Hematopoietic multipotent progenitor cell treated with erythropoietin and hydrocortisone succinate and interleukin-3 and kit ligand, for 4 days (in vitro differentiated cells): ENCODE measurements around the gene SP100.

Source experiments
- DNase-seq: peaks from one replicate; pipeline ENCODE4 v3.0.0-alpha.2; 2015

SP100 gene

GRCh38 chr2:230564805-230565779 lies 149.1 kb downstream of the SP100 start:
- DNase-seq, result peak; percentile 88

DNA sequence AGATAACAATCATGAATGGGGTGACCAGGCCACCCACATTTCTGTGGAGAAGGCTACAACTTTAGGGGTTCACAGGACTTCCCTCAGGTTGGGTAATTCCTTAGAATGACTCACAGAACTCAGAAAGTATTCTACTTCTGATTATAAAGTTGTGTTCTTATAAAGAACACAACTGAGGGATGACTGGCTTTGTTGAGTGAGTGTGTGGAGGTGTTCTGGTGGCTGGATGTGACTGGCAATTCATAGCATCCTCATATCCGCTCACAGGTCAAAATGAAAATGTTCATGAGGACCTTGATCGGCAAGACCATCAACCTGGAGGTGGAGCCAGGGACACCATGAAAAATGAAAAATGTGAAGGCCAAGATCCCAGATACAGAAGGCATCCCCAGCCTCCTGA lies 153.3 kb downstream of the SP100 start:
- DNase-seq, result no peak

DNA sequence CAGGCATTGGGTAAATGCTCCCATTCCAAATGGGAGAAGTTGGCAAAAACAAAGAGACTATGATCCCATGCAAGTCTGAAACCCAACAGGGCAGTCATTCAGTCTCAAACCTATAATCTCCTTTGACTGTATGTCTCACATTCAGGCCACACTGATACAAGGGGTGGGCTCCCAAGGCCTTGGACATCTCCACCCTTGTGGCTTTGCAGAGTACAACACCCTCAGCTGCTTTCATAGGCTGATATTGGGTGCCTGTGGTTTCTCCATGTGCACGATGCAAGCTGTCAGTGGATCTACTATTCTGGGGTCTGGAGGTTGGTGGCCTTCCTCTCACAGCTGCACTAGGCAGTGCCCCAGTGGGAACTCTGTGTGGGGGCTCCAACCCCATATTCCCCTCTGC lies 155.0 kb downstream of the SP100 start:
- peak; percentile 12 for DNase-seq

DNA sequence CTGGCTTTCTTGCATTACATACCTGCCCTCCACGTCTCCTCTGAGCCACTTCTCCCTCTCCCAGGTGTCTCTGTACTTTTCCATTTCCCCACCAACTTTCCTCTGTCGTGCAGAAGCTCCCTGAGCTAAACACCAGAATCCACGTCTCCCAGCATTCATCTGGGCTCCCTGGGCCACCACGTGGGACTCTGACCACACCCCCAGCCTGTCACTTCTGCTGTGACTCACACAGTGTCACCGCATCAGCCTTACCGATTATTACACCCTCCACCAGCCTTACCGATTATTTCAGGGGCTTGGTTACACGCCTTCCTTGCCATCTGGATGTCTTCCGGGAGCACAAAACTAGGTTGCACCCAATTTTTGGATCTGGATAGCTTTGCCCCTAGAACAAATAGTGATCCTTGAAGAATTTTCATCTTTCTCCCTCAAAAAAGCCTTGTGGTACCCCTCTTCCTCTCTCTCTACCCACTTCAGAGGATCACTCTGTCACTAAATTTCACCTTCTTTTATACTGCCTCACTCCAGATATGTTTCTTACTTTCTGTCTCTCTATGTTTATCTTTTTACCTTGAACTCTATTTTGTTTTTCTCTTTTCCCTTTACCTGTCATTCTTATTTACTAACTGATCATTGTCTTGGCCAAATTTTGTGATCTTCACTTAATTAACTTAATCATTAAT lies 159.8 kb downstream of the SP100 start:
- DNase-seq, result no peak

- DNase-seq, result peak; percentile 7
Measured at GRCh38 chr2:230577114-230577513, 161.1 kb downstream of the SP100 start.

DNA sequence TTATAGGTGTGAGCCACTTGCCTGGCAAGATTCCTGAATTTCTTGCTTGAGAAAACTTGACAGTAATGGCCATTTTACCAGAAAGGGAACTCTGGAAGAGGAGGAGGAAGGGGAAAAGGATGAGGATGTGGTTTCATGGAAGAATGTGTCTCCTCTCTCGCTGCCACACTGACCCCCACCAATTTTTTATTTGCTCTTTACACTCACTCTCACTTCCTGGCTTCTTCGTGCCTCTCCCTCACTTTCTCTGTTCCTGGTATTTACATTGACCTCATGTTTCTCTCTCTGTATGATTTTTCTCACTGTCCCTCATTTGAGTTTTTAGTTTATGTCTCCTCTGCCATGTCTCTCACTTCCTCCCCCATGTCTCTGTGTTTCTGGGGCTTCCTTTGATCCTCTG lies 162.1 kb downstream of the SP100 start:
- peak; percentile 5 for DNase-seq

DNA sequence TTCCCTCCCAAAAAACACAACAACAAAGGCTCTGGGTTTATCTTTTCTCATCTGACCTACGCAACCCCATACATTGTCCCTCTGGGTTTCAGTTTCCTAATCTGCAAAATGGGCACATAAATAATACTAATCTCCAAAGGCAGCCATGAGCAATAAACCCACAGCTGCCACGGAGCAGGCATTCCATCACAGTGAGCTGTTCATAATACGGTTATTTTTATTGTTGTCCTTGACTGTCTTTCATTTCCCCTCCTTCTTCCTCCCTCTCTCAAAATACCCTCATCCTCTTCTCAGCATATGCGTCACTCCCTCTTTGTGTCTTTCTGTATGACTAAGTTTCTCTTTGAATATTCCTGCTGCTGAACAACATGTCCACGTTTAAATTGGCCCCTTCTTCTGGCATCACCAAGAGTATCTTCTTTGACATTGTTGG lies 166.9 kb downstream of the SP100 start:
- no peak for DNase-seq

DNA sequence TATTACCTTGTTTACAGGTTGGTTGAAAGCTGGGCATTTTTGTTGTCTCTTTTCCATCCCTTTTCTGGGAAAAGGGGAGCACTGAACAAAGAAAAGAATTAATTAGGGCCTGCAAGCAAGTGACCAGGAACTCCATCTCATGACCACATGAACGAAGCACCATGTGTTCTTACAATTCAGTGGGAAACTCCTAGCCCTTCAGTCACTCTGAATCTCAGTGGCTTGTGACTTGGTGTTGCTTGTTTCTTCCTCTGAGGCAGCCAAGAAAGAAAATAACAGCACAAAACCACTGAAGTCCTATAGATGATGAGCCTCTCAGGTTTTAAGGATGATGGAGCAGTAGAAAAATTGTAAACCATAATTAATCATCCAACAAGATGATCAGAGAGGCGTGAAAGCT lies 167.6 kb downstream of the SP100 start:
- no peak for DNase-seq

DNA sequence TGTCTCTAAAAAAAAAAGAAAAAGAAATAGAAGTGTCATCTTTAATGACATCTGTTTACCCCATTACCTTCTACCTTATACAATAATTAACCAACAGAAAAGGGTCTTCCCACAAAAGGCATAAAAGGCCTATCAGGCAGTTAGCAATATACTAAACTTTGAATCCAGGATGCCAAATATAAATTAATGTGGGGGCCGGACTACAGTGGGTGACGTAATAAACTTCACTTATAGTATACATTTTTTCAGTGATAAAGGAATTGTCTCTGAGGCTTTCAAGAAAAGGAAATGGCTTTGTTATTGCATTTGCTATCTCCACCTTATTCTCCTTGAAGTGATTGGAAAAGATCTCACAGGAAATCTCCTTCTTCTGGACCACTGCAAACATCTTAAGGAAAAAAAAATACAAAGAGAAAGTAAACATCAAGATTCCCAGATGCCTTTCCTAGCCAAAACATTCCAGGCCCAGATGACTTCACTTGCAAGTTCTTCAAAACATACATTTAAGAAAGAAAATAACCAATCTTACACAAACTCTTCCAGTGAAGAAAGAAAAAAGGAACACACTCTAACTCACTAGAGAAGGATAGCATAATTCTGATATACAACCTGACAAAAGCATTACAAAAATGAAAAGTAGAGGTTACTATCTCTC lies 170.5 kb downstream of the SP100 start:
- no peak for DNase-seq

GRCh38 chr2:230589025-230589424 lies 173.0 kb downstream of the SP100 start:
- DNase-seq, result no peak

DNA sequence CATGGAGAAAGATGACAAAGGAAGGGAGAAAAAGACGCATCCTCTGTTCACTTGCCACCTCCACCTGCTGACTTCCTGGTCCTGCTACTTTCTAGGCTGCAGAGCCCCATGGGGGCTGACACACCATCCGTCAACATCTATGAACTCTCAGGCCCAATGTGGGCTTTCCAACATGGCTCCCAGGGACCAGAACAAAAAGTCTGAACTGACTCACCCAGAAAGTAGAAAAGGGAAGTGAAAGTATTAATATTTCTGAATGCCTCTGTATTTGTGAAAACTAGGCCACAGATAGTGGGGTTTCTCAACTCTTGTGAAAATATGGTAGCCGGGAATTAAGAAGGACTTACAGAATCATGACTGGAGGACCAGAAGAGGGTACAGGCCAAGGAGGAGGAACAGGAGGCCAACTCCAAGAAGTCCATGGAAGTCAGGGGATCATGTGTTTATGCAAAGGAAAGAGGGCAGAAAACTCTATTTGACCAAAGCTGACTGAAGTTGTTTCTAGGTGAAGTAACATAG lies 173.6 kb downstream of the SP100 start:
- DNase-seq, result no peak

DNA sequence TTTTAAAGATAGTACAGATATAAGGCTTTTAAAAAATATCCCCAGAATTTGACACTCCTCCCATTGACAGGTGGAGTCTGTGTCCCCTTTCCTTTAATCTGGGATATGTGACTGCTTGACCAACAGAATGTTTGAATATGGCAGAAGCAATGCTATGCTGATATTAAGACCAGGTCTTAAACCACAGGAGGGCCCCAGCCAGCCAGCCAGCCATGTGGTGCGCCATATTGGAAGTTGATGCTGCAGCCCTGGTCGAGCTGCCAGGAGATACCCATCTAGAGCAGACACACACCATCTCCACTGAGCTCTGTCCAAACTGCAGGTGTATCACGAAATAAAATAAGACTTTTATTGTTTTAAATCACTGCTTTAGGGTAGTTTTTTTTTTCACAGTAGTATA lies 174.3 kb downstream of the SP100 start:
- DNase-seq, result no peak

DNA sequence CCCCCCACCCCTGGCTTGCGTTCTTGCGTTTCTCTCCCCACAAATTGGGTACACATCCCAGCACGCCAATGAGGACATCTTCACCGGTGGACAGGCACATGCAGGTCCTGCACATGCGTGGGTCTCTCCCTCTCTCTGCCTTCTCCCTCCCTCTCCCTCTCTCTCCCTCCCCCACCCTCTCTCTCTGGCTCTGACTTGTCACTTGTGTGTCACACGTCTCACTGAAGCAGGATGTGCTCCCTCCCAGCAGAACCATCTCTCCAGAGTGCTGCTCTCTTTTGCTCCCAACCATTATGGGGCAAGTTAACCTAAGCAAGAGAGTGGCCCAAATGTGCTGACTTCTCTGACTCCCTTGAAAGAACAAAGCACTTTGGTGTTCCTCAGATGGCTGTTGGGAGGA lies 175.8 kb downstream of the SP100 start:
- no peak for DNase-seq

- DNase-seq, result no peak
Measured at GRCh38 chr2:230592775-230593174, 176.8 kb downstream of the SP100 start.
